ENCODE measurements around the gene OR2A14. TPM values are rescaled to one million over a fixed set of nuclear protein-coding genes. Genes with fewer than 3 reads are reported as not detected.

The OR2A14 gene
- total and polyA plus RNA-seq, 2 of the 4 experiments (the other 2 are of a cell fraction): not detected

DNA sequence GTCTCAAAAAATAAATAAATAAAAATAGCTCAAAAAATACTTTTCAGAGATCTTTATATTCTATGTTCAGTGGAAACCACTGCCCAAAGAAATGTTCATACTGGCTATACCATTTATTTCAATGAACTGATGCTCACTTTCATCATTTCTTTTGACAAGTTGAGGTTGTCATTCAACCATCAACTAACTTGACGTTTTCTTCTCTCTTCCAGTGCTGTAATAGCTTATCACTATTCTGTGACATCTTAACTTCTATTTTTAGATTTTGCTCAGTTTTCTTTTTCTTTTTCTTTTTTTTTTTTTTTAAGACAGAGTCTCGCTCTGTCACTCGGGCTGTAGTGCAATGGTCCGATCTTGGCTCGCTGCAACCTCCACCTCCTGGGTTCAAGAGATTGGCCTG is 51.6 kb downstream of the OR2A14 start:
- Histone ChIP-seq H3K4ac (ENCODE audit: low read depth, low read length) (no peak overlapping the region), H4K91ac (ENCODE audit: insufficient read depth, low read depth, low read length) (no peak overlapping the region), H2AK9ac (replicated peaks; ENCODE audit: low read depth, low read length, poor library complexity) (no peak overlapping the region), H4K5ac (ENCODE audit: low read depth, low read length) (no peak overlapping the region), H3K23ac (ENCODE audit: low read depth, low read length) (no peak overlapping the region), H3K79me1 (ENCODE audit: low read depth in 1 of 2, low read length in 2 of 2) (no peaks in the 10 kb centered on the region), H3K4me1 (ENCODE audit: control insufficient read depth, insufficient read depth, low read length) (no peaks in the 10 kb centered on the region), H3K4me3 (ENCODE audit: insufficient read depth, low read depth, low read length) (no peak overlapping the region), H3K14ac (replicated peaks; ENCODE audit: low read depth, low read length) (no peak overlapping the region), H3K27ac (ENCODE audit: insufficient read depth, low read length) (no peak overlapping the region), H3K36me3 (ENCODE audit: control insufficient read depth, insufficient read depth, low read length) (no peaks in the 10 kb centered on the region), H2BK20ac (ENCODE audit: low read depth, low read length) (no peak overlapping the region), H2AK5ac (ENCODE audit: low read depth, low read length) (no peak overlapping the region), H2BK15ac (ENCODE audit: low read depth, low read length) (no peak overlapping the region), H3K56ac (ENCODE audit: extremely low read depth, insufficient read depth, low read length) (no peak overlapping the region), H3K9ac (ENCODE audit: low read depth, low read length) (no peak overlapping the region), H2AFZ (replicated peaks; ENCODE audit: low read length, poor library complexity) (no peak overlapping the region), H3K4me2 (ENCODE audit: low read depth, low read length) (no peak overlapping the region), H4K20me1 (ENCODE audit: insufficient read depth, low read length) (no peaks in the 10 kb centered on the region), H3K18ac (ENCODE audit: low read depth, low read length) (no peak overlapping the region), H4K8ac (ENCODE audit: low read depth in 2 of 2, low read length in 2 of 2) (no peak overlapping the region), H2BK120ac (ENCODE audit: low read depth, low read length) (no peak overlapping the region), H2BK5ac (ENCODE audit: low read depth, low read length, poor library complexity, severe bottlenecking) (no peak overlapping the region), H3K9me3 (ENCODE audit: control insufficient read depth, insufficient read depth, low read length) (no peaks in the 10 kb centered on the region), H3K9me1 (ENCODE audit: insufficient read depth, low read length) (no peaks in the 10 kb centered on the region), H3K27me3 (ENCODE audit: control insufficient read depth, insufficient read depth, low read length) (no peaks in the 10 kb centered on the region)
- ChIA-PET POLR2A (ENCODE audit: unreplicated experiment) (no interaction called here), CTCF (no interaction called here)
- TF ChIP-seq POLR2A (IDR thresholded peaks at IDR 0.05; ENCODE audit: low read depth, low read length) (no peak), FOS (IDR thresholded peaks at IDR 0.05; ENCODE audit: low read depth, low read length) (no peak), RFX5 (IDR thresholded peaks at IDR 0.05; ENCODE audit: low read depth, low read length) (no peak), MAFK (IDR thresholded peaks at IDR 0.05; ENCODE audit: low read depth, low read length) (no peak), MXI1 (IDR thresholded peaks at IDR 0.05; ENCODE audit: borderline replicate concordance, low read depth, low read length) (no peak), CEBPB (IDR thresholded peaks at IDR 0.05; ENCODE audit: low read depth, low read length) (no peak), RCOR1 (IDR thresholded peaks at IDR 0.05; ENCODE audit: insufficient replicate concordance, low read length) (no peak), NFE2L2 (IDR thresholded peaks at IDR 0.05; ENCODE audit: low read depth, low read length) (no peak), SMC3 (IDR thresholded peaks at IDR 0.05; ENCODE audit: low read depth, low read length) (no peak), RAD21 (IDR thresholded peaks at IDR 0.05; ENCODE audit: low read length) (no peak), CHD1 (IDR thresholded peaks at IDR 0.05; ENCODE audit: low read depth, low read length) (no peak), BHLHE40 (IDR thresholded peaks at IDR 0.05; ENCODE audit: low read depth, low read length) (no peak), MAZ (IDR thresholded peaks at IDR 0.05; ENCODE audit: borderline replicate concordance, low read depth, low read length) (no peak)
- TF ChIP-seq, protein P1, sequence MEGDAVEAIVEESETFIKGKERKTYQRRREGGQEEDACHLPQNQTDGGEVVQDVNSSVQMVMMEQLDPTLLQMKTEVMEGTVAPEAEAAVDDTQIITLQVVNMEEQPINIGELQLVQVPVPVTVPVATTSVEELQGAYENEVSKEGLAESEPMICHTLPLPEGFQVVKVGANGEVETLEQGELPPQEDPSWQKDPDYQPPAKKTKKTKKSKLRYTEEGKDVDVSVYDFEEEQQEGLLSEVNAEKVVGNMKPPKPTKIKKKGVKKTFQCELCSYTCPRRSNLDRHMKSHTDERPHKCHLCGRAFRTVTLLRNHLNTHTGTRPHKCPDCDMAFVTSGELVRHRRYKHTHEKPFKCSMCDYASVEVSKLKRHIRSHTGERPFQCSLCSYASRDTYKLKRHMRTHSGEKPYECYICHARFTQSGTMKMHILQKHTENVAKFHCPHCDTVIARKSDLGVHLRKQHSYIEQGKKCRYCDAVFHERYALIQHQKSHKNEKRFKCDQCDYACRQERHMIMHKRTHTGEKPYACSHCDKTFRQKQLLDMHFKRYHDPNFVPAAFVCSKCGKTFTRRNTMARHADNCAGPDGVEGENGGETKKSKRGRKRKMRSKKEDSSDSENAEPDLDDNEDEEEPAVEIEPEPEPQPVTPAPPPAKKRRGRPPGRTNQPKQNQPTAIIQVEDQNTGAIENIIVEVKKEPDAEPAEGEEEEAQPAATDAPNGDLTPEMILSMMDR (conservative IDR thresholded peaks at IDR 0.05; ENCODE audit: low read depth, low read length): no peak
- TF ChIP-seq, protein P2, sequence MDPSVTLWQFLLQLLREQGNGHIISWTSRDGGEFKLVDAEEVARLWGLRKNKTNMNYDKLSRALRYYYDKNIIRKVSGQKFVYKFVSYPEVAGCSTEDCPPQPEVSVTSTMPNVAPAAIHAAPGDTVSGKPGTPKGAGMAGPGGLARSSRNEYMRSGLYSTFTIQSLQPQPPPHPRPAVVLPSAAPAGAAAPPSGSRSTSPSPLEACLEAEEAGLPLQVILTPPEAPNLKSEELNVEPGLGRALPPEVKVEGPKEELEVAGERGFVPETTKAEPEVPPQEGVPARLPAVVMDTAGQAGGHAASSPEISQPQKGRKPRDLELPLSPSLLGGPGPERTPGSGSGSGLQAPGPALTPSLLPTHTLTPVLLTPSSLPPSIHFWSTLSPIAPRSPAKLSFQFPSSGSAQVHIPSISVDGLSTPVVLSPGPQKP (IDR thresholded peaks at IDR 0.05; ENCODE audit: borderline replicate concordance, low read depth, low read length): no peak
- TF ChIP-seq, protein P3, sequence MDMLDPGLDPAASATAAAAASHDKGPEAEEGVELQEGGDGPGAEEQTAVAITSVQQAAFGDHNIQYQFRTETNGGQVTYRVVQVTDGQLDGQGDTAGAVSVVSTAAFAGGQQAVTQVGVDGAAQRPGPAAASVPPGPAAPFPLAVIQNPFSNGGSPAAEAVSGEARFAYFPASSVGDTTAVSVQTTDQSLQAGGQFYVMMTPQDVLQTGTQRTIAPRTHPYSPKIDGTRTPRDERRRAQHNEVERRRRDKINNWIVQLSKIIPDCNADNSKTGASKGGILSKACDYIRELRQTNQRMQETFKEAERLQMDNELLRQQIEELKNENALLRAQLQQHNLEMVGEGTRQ (IDR thresholded peaks at IDR 0.05; ENCODE audit: low read depth, low read length): no peak
- no TSS peak for BruUV-seq (replicated peaks)
- ATAC-seq (ENCODE audit: low read depth): no peak
- dilution Hi-C loops (cut with HindIII; ENCODE audit: low sequenced_read_pairs, unreplicated experiment) (no loop called here), in situ Hi-C loops (cut with MboI; ENCODE audit: low sequenced_read_pairs) (loop anchor here (25.0 kb wide), 1 partner anchor 213 kb away; no protein-coding TSS in a partner anchor), intact Hi-C loops (cut with micrococcal nuclease) (no loop called here)
- no peak for DNase-seq
- 63% methylated on average over 4 of the region's 5 CpGs; no CpG with 5 or more reads in 1 of the 2 experiments for WGBS, 2 experiments (ENCODE audit: extremely low coverage in 2 of 2, insufficient read length in 1 of 2)
